H1 (cell line): ENCODE measurements around the gene KRTAP10-7. TPM values are rescaled to one million over a fixed set of nuclear protein-coding genes. Genes with fewer than 3 reads are reported as not detected.

Experiments
- CTCF ChIA-PET: fragments of 300-600 bp; sonication (Branson Sonifier 250); formaldehyde crosslinking; loops from one replicate; lab custom pipeline; 2021; ENCODE audit not compliant: partially characterized antibody; lab: Charles Lee
- POLR2A ChIA-PET: fragments of 300-600 bp; sonication (Branson Sonifier 250); formaldehyde crosslinking; loops from one replicate; lab custom pipeline; 2021; ENCODE audit warnings: inconsistent platforms; ENCODE audit not compliant: partially characterized antibody; lab: Charles Lee
- DNase-seq, 2 experiments: peaks; one replicate each; pipeline versions ENCODE4 v3.0.0 to v3.0.0-alpha.2; 2010 to 2022; ENCODE audit warnings: low spot score in 2 of 2, low read depth in 1 of 2, mixed read lengths in 1 of 2
- FAIRE-seq: peaks from 2 replicates; lab custom pipeline; 2011; peaks lifted over from hg19 to GRCh38; lab: Jason Lieb, UNC
- H2AFZ ChIP-seq: 2 replicates; pipeline ENCODE4 v1.8.1; 2012; ENCODE audit warnings: low read length, inconsistent platforms
- H2AK5ac ChIP-seq: 2 replicates; pipeline ENCODE4 v1.6.1; 2013; ENCODE audit warnings: low read depth, low read length
- H2BK120ac ChIP-seq: replicated peaks from 2 replicates; pipeline ENCODE3; 2013; ENCODE audit warnings: low read depth, low read length, inconsistent platforms
- H2BK12ac ChIP-seq: 2 replicates; pipeline ENCODE4 v1.6.1; 2013; ENCODE audit warnings: low read depth, low read length
- H2BK15ac ChIP-seq: 2 replicates; pipeline ENCODE4 v1.6.1; 2013; ENCODE audit warnings: low read length
- H2BK20ac ChIP-seq: 2 replicates; pipeline ENCODE4 v1.6.1; 2013; ENCODE audit warnings: low read length
- H2BK5ac ChIP-seq: 2 replicates; pipeline ENCODE4 v1.6.1; 2013; ENCODE audit warnings: low read depth, low read length
- H3K14ac ChIP-seq: 2 replicates; pipeline ENCODE4 v1.6.1; 2013; ENCODE audit warnings: inconsistent platforms; ENCODE audit not compliant: insufficient read length
- H3K18ac ChIP-seq: 2 replicates; pipeline ENCODE4 v1.6.1; 2013; ENCODE audit warnings: low read length; ENCODE audit errors: extremely low read depth
- H3K23ac ChIP-seq: 2 replicates; pipeline ENCODE4 v1.6.1; 2013; ENCODE audit warnings: inconsistent platforms; ENCODE audit not compliant: insufficient read length
- H3K23me2 ChIP-seq: 2 replicates; pipeline ENCODE4 v1.6.1; 2013; ENCODE audit warnings: low read depth, low read length
- H3K27ac ChIP-seq: 2 replicates; pipeline ENCODE4 v1.6.1; 2011; ENCODE audit warnings: low read depth, low read length, inconsistent platforms
- H3K27me3 ChIP-seq, 4 experiments: replicated peaks in 1 of 4; 1 replicate in 1 of 4; 2 replicates in 3 of 4; pipeline versions ENCODE4 v1.6.1 to v1.8.1; 2011 to 2013; ENCODE audit warnings: low read length in 3 of 4, mild to moderate bottlenecking in 3 of 4, inconsistent platforms in 2 of 4, mixed read lengths in 2 of 4, moderate library complexity in 1 of 4; ENCODE audit not compliant: control insufficient read depth in 3 of 4, insufficient read depth in 3 of 4; ENCODE audit errors: extremely low read depth in 1 of 4
- H3K36me3 ChIP-seq, 4 experiments: 2 replicates each; pipeline versions ENCODE4 v1.6.1 to v1.8.1; 2011 to 2013; ENCODE audit warnings: mild to moderate bottlenecking in 4 of 4, low read length in 3 of 4, moderate library complexity in 2 of 4, control low read depth in 1 of 4, inconsistent platforms in 1 of 4; ENCODE audit not compliant: insufficient read depth in 4 of 4, control insufficient read depth in 2 of 4
- H3K4ac ChIP-seq: replicated peaks from 2 replicates; pipeline ENCODE3; 2013; ENCODE audit warnings: low read length, low read depth, mixed read lengths, inconsistent platforms; ENCODE audit not compliant: insufficient read length
- H3K4me1 ChIP-seq, 4 experiments: replicated peaks in 1 of 4; 1 replicate in 1 of 4; 2 replicates in 3 of 4; pipeline versions ENCODE4 v1.6.1 to v1.8.1; 2011 to 2013; ENCODE audit warnings: low read length in 3 of 4, inconsistent platforms in 2 of 4, mixed read lengths in 1 of 4; ENCODE audit not compliant: insufficient read depth in 4 of 4, control insufficient read depth in 3 of 4
- H3K4me2 ChIP-seq, 2 experiments: 2 replicates each; pipeline versions ENCODE4 v1.6.1 to v1.8.1; 2011 to 2013; ENCODE audit warnings: low read depth in 2 of 2, low read length in 2 of 2, control low read depth in 1 of 2, inconsistent platforms in 1 of 2, mild to moderate bottlenecking in 1 of 2; ENCODE audit not compliant: insufficient read depth in 1 of 2
- H3K4me3 ChIP-seq, 4 experiments: fragments of 200-600, 300-600 bp in 1 of 4; sonication (generic), shearing (Covaris generic), sonication (Bioruptor Twin) in 1 of 4; 2 replicates each; pipeline versions ENCODE4 v1.5.1 to v1.8.1; 2011 to 2016; ENCODE audit warnings: low read length in 4 of 4, low read depth in 3 of 4, control low read depth in 2 of 4, inconsistent platforms in 2 of 4, mild to moderate bottlenecking in 2 of 4, mixed read lengths in 1 of 4, moderate library complexity in 1 of 4; ENCODE audit not compliant: insufficient read depth in 2 of 4; ENCODE audit errors: extremely low read depth in 1 of 4
- H3K56ac ChIP-seq: replicated peaks from 2 replicates; pipeline ENCODE3; 2013; ENCODE audit warnings: low read depth, mild to moderate bottlenecking, mixed read lengths, low read length, inconsistent platforms; ENCODE audit not compliant: insufficient read length
- H3K79me1 ChIP-seq: 2 replicates; pipeline ENCODE4 v1.6.1; 2013; ENCODE audit warnings: low read depth, low read length, control low read depth
- H3K79me2 ChIP-seq, 2 experiments: 2 replicates each; pipeline versions ENCODE4 v1.6.1 to v1.8.1; 2012 to 2013; ENCODE audit warnings: low read length in 2 of 2, mild to moderate bottlenecking in 2 of 2, inconsistent platforms in 1 of 2; ENCODE audit not compliant: insufficient read depth in 2 of 2, control insufficient read depth in 1 of 2
- H3K9ac ChIP-seq, 4 experiments: replicated peaks in 1 of 4; 1 replicate in 1 of 4; 2 replicates in 3 of 4; pipeline versions ENCODE4 v1.6.1 to v1.8.1; 2011 to 2013; ENCODE audit warnings: low read depth in 3 of 4, low read length in 3 of 4, control low read depth in 2 of 4, mild to moderate bottlenecking in 2 of 4, moderate library complexity in 2 of 4, inconsistent platforms in 1 of 4; ENCODE audit errors: extremely low read depth in 1 of 4
- H3K9me3 ChIP-seq, 2 experiments: 2 replicates each; pipeline versions ENCODE4 v1.6.1 to v1.8.1; 2012 to 2013; ENCODE audit warnings: mild to moderate bottlenecking in 2 of 2, moderate library complexity in 2 of 2, control low read depth in 1 of 2, inconsistent platforms in 1 of 2, low read depth in 1 of 2, low read length in 1 of 2, mixed read lengths in 1 of 2; ENCODE audit not compliant: insufficient read depth in 2 of 2
- H4K20me1 ChIP-seq, 2 experiments: replicated peaks in 1 of 2; 2 replicates each; pipeline versions ENCODE3 to v1.8.1; 2011 to 2013; ENCODE audit warnings: inconsistent platforms in 2 of 2, low read length in 2 of 2, mild to moderate bottlenecking in 1 of 2; ENCODE audit not compliant: insufficient read depth in 2 of 2, control insufficient read depth in 1 of 2
- H4K5ac ChIP-seq: 2 replicates; pipeline ENCODE4 v1.6.1; 2013; ENCODE audit warnings: low read length, low read depth, mixed read lengths, inconsistent platforms; ENCODE audit not compliant: insufficient read length
- H4K8ac ChIP-seq: 2 replicates; pipeline ENCODE4 v1.8.0; 2013; ENCODE audit warnings: mild to moderate bottlenecking, moderate library complexity, low read length, inconsistent platforms; ENCODE audit not compliant: insufficient read depth; ENCODE audit errors: extremely low read depth
- H4K91ac ChIP-seq: replicated peaks from 2 replicates; pipeline ENCODE3; 2013; ENCODE audit warnings: low read length, mixed read lengths, inconsistent platforms; ENCODE audit not compliant: insufficient read length
- BACH1 ChIP-seq: IDR thresholded peaks from 2 replicates; pipeline ENCODE4 v1.6.1; 2012; ENCODE audit warnings: low read length, improper control_type of control experiment
- BRCA1 ChIP-seq: IDR thresholded peaks from 2 replicates; pipeline ENCODE4 v1.6.1; 2012; ENCODE audit warnings: low read depth, low read length, improper control_type of control experiment
- CBX5 ChIP-seq: fragments of 300-800, 300-1000 bp; sonication (generic); IDR thresholded peaks from 2 replicates; pipeline ENCODE4 v1.7.1; 2016; ENCODE audit warnings: antibody characterized with exemption, low read length, low read depth
- FOSL1 ChIP-seq: IDR thresholded peaks from 2 replicates; pipeline ENCODE4 v1.6.1; 2011; ENCODE audit warnings: mild to moderate bottlenecking, low read depth, low read length, moderate library complexity; ENCODE audit not compliant: insufficient read depth
- POLR2A ChIP-seq, 2 experiments: IDR thresholded peaks; 1 replicate in 1 of 2; 2 replicates in 1 of 2; pipeline ENCODE4 v1.6.1; 2011; ENCODE audit warnings: low read depth in 2 of 2, low read length in 2 of 2, mild to moderate bottlenecking in 2 of 2; ENCODE audit errors: control extremely low read depth in 1 of 2
- SAP30 ChIP-seq: fragments of 300-600 bp; sonication (generic); IDR thresholded peaks from 2 replicates; pipeline ENCODE4 v1.7.1; 2012; ENCODE audit warnings: low read length, moderate library complexity, mild to moderate bottlenecking, inconsistent platforms; ENCODE audit not compliant: insufficient read depth, insufficient replicate concordance
- SIN3A ChIP-seq, 2 experiments: IDR thresholded peaks in 1 of 2; conservative IDR thresholded peaks in 1 of 2; 2 replicates each; pipeline ENCODE4 v1.6.1; 2011 to 2012; ENCODE audit warnings: low read length in 2 of 2, improper control_type of control experiment in 1 of 2, low read depth in 1 of 2, mild to moderate bottlenecking in 1 of 2
- SP2 ChIP-seq: IDR thresholded peaks from 2 replicates; pipeline ENCODE4 v1.6.1; 2012; ENCODE audit warnings: mild to moderate bottlenecking, low read length, inconsistent platforms
- SP4 ChIP-seq: IDR thresholded peaks from 2 replicates; pipeline ENCODE4 v1.6.1; 2012; ENCODE audit warnings: low read length, inconsistent platforms
- WGBS, 2 experiments: shearing (Covaris generic) in 1 of 2; methylation state at CpG; one replicate each; pipeline versions ENCODE4 v1.1.6 to v1.1.7; 2013 to 2015; ENCODE audit warnings: low lambda C conversion rate in 2 of 2, mixed read lengths in 2 of 2, inconsistent platforms in 1 of 2, low coverage in 1 of 2, missing lambda C conversion rate in 1 of 2; ENCODE audit not compliant: insufficient replicate concordance in 2 of 2, insufficient coverage in 1 of 2, insufficient read length in 1 of 2; ENCODE audit errors: extremely low coverage in 1 of 2, missing lambda C conversion rate in 1 of 2; 5-methylcytosine and 5-hydroxymethylcytosine counted together
- polyA plus RNA-seq, 7 experiments: library from polyadenylated mRNA; depleted of rRNA in 3 of 7; stranded (reverse) in 5 of 7; unstranded in 2 of 7; fragments of >200 nt in 5 of 7; fragments of 200-250 nt in 2 of 7; gene quantifications; 1 replicate in 5 of 7; 2 replicates in 1 of 7; 4 replicates in 1 of 7; pipeline versions ENCODE4 v1.2.1 to v1.2.3, GENCODE V29; 2011 to 2013; ENCODE audit warnings: missing spikeins in 2 of 7, mixed read lengths in 2 of 7
- total RNA-seq: library from RNA; stranded (reverse); fragmentation: NEBNext Ultra II Directional; extraction: Animal tissue kit (Norgen Biotek cat#: 25700); gene quantifications from 2 replicates; pipeline ENCODE4 v1.2.1, GENCODE V29; 2021
- TF ChIP-seq, protein P1 (sequence below), 3 experiments: IDR thresholded peaks; 1 replicate in 2 of 3; 2 replicates in 1 of 3; pipeline versions ENCODE4 v1.5.1 to v1.6.1; 2011; ENCODE audit warnings: low read length in 3 of 3, mild to moderate bottlenecking in 3 of 3, inconsistent platforms in 2 of 3, low read depth in 1 of 3, moderate library complexity in 1 of 3; ENCODE audit not compliant: insufficient read depth in 1 of 3; ENCODE audit errors: control extremely low read depth in 1 of 3

Gene KRTAP10-7
- total and polyA plus RNA-seq, 2 of the 8 experiments (the other 6 are each of a cell fraction or from before 2014, with no cell fraction given) = not detected

DNA sequence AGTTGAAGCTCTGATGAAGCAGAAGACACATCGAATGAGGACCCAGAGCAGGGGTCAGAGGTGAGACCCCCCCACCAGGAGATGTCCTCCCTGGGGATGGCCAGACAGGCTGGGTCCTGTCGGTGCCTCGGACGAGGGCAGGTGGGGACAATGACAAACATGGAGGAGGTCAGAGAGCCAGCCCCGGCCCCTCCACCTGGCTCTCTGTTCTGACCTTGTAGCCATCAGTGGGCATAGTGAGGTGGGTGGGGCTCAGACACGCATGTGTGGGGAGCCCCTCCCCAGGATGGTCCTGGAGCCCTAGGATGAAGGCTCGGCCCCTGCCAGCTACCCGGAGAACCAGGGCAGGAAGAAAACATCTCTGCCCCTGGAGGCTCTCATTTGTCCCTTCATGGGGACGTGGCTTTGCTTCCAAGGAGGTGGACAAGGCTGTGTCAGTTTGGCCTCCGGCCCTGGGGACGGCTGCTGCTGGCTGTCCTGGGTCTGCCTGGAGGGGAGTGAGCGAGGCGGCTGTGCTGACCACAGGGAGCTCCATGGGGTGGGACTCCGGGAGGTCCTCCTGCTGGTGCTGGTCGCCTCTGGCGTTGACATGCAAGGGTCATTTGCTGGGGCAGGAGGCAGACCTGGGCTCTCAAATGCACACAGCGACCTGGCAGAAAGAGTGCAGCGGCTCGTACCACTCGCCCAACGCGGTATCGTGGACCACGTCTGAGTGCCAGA is 10.7 kb upstream of the KRTAP10-7 start:
- H3K56ac ChIP-seq = no peak overlapping the region
- CTCF ChIA-PET = no interaction called here
- no peak overlapping the region for H3K4me2 ChIP-seq
- peaks cover 2 to 15% (median 6%) of the 10 kb centered on the region in 4 experiments for H3K4me1 ChIP-seq
- H3K27ac ChIP-seq = no peak overlapping the region
- no peak overlapping the region for H2BK120ac ChIP-seq
- no peak overlapping the region for H3K14ac ChIP-seq
- 0 out of 2 replicates have a peak, but pooled peaks cover 4% of the 10 kb centered on the region for H3K23me2 ChIP-seq
- no peak overlapping the region for H2BK15ac ChIP-seq
- no peak overlapping the region for H2AFZ ChIP-seq
- POLR2A ChIA-PET = no interaction called here
- H4K91ac ChIP-seq = no peak overlapping the region
- H3K4me3 ChIP-seq = no peak overlapping the region
- no peaks in the 10 kb centered on the region for H3K79me1 ChIP-seq
- DNase-seq (peak in 1 of 2 experiments; percentile 38), FAIRE-seq (no peak)
- 0 out of 2 replicates have a peak overlapping the region, but pooled peaks have one; percentile 29 for H2BK12ac ChIP-seq
- H4K8ac ChIP-seq = peak overlapping the region; percentile 15; the same call in 1 of the 2 replicates
- no peaks in the 10 kb centered on the region for H4K20me1 ChIP-seq
- no peaks in the 10 kb centered on the region; a peak in 1 of 8 replicates for H3K36me3 ChIP-seq
- no peaks in the 10 kb centered on the region for H3K9me3 ChIP-seq
- H3K4ac ChIP-seq = no peak overlapping the region
- no peak overlapping the region for H2AK5ac ChIP-seq
- no peak overlapping the region for H2BK5ac ChIP-seq
- no peak overlapping the region for H3K23ac ChIP-seq
- peak overlapping the region; percentile 32; the same call in 1 of the 2 replicates for H3K18ac ChIP-seq
- WGBS, 2 experiments = 87% methylated on average over 24 of the region's 24 CpGs; no CpG with 5 or more reads in 1 of the 2 experiments
- no peak overlapping the region for H4K5ac ChIP-seq
- no peak overlapping the region for H3K9ac ChIP-seq
- no peaks in the 10 kb centered on the region for H3K27me3 ChIP-seq
- no peak overlapping the region for H2BK20ac ChIP-seq
- no peaks in the 10 kb centered on the region for H3K79me2 ChIP-seq
- TF ChIP-seq, protein P1, sequence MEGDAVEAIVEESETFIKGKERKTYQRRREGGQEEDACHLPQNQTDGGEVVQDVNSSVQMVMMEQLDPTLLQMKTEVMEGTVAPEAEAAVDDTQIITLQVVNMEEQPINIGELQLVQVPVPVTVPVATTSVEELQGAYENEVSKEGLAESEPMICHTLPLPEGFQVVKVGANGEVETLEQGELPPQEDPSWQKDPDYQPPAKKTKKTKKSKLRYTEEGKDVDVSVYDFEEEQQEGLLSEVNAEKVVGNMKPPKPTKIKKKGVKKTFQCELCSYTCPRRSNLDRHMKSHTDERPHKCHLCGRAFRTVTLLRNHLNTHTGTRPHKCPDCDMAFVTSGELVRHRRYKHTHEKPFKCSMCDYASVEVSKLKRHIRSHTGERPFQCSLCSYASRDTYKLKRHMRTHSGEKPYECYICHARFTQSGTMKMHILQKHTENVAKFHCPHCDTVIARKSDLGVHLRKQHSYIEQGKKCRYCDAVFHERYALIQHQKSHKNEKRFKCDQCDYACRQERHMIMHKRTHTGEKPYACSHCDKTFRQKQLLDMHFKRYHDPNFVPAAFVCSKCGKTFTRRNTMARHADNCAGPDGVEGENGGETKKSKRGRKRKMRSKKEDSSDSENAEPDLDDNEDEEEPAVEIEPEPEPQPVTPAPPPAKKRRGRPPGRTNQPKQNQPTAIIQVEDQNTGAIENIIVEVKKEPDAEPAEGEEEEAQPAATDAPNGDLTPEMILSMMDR (IDR thresholded peaks at IDR 0.05; ENCODE audit: control extremely low read depth in 1 of 3, insufficient read depth in 1 of 3, low read depth in 1 of 3, low read length in 3 of 3) = no peak
- no peak for TF ChIP-seq SP2
- TF ChIP-seq BRCA1 = no peak
- no peak for TF ChIP-seq SAP30
- TF ChIP-seq FOSL1 = no peak
- TF ChIP-seq SP4 = no peak
- TF ChIP-seq POLR2A (IDR thresholded peaks at IDR 0.05; ENCODE audit: control extremely low read depth in 1 of 2, low read depth in 2 of 2, low read length in 2 of 2) = no peak
- no peak for TF ChIP-seq CBX5
- no peak for TF ChIP-seq SIN3A (conservative IDR thresholded peaks at IDR 0.05 in 1 of 2, IDR thresholded peaks at IDR 0.05 in 1 of 2; ENCODE audit: low read depth in 1 of 2, low read length in 2 of 2)
- TF ChIP-seq BACH1 = no peak
